ENCODE measurements around the gene CHST11. TPM values are rescaled to one million over a fixed set of nuclear protein-coding genes. Genes with fewer than 3 reads are reported as not detected.

CHST11 gene
- total RNA-seq, 1 donor from 2014 or later: 46.2 TPM

DNA sequence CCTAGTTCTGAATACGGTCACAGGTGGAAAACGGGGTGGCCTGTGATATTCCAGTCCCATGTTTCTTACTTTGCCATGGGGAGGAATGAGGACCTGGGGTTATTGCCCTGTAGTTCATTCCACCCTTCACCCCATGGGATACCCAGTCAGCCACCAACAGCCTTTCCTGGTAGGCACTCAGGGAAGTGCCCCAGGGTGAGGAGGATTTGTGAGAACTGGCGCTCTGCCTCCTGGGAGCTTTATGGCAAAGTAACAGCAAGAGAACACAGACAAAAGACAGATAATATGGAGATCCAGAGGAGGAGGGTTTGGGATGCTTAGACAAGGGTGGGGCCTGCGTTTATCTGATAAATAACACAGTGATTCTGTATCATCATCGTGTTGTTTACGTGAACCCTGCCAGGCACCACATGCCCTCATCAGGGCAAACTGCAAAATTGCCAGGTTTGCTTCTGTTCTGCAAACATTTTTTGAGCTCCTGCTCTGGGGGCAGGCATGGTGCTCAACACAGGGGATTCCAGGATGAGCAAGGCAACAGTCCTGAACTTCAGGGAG, 277.9 kb downstream of the CHST11 start:
- Histone ChIP-seq H3K27ac (no peak overlapping the region), H3K4me1 (peaks cover 39% of the 10 kb centered on the region), H3K36me3 (no peaks in the 10 kb centered on the region), H3K27me3 (ENCODE audit: low read depth) (no peaks in the 10 kb centered on the region), H3K4me3 (no peak overlapping the region), H3K9me3 (no peaks in the 10 kb centered on the region)
- no peak for DNase-seq
- intact Hi-C loops (cut with DNase I): no loop called here
- TF ChIP-seq CTCF (IDR thresholded peaks at IDR 0.05): no peak
- peak in 1 of 2 donors; percentile 14 for ATAC-seq

- no peak for ATAC-seq
- H3K4me1 ChIP-seq: peaks cover 49% of the 10 kb centered on the region
- H3K36me3 ChIP-seq: no peaks in the 10 kb centered on the region
- H3K9me3 ChIP-seq: no peaks in the 10 kb centered on the region
- intact Hi-C loops (cut with DNase I): no loop called here
- no peak for TF ChIP-seq CTCF (IDR thresholded peaks at IDR 0.05)
- H3K27ac ChIP-seq: no peak overlapping the region
- no peaks in the 10 kb centered on the region for H3K27me3 ChIP-seq (ENCODE audit: low read depth)
- DNase-seq: no peak
- no peak overlapping the region for H3K4me3 ChIP-seq
Observed at GRCh38 chr12:104735801-104736200, 279.1 kb downstream of the CHST11 start.

GRCh38 chr12:104736307-104736706, 279.6 kb downstream of the CHST11 start:
- intact Hi-C loops (cut with DNase I): no loop called here
- no peak overlapping the region for H3K27ac ChIP-seq
- H3K36me3 ChIP-seq: no peaks in the 10 kb centered on the region
- H3K27me3 ChIP-seq (ENCODE audit: low read depth): no peaks in the 10 kb centered on the region
- no peak overlapping the region for H3K4me3 ChIP-seq
- no peak for ATAC-seq
- no peak for TF ChIP-seq CTCF (IDR thresholded peaks at IDR 0.05)
- H3K4me1 ChIP-seq: peaks cover 54% of the 10 kb centered on the region
- DNase-seq: no peak
- H3K9me3 ChIP-seq: no peaks in the 10 kb centered on the region

GRCh38 chr12:104737113-104737512, 280.4 kb downstream of the CHST11 start:
- no peak for DNase-seq
- Histone ChIP-seq H3K9me3 (no peaks in the 10 kb centered on the region), H3K36me3 (no peaks in the 10 kb centered on the region), H3K4me1 (peaks cover 62% of the 10 kb centered on the region), H3K4me3 (no peak overlapping the region), H3K27ac (no peak overlapping the region), H3K27me3 (ENCODE audit: low read depth) (no peaks in the 10 kb centered on the region)
- intact Hi-C loops (cut with DNase I): no loop called here
- no peak for TF ChIP-seq CTCF (IDR thresholded peaks at IDR 0.05)
- no peak for ATAC-seq

DNA sequence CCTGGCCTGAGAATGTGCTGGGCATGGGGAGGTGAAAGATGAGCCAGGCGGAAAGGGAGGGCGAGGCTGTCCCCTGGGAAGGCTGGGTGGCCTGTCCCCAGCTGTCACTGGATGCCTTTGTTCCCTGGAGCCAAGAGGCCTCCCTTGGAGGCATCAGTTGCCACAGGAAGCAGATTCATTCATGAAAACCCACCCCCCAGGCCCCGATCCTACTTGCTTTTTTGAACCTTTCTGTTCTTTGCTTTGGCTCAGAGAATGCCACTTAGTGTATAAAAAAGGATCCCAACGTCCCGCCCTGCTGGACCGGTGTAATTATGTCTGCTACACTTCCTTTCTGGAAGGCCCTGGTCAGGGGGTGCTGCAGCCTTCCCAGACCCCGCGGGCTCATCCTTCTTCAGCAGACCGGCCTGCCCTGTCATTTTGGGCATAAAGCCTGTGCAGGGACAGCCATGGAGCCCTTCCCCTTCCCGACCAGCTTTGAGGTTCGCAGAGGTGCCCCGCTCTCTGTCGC, 281.1 kb downstream of the CHST11 start:
- Histone ChIP-seq H3K9me3 (no peaks in the 10 kb centered on the region), H3K36me3 (no peaks in the 10 kb centered on the region), H3K27me3 (ENCODE audit: low read depth) (no peaks in the 10 kb centered on the region), H3K27ac (no peak overlapping the region), H3K4me3 (no peak overlapping the region), H3K4me1 (peaks cover 68% of the 10 kb centered on the region)
- intact Hi-C loops (cut with DNase I): no loop called here
- ATAC-seq: no peak
- no peak for TF ChIP-seq CTCF (IDR thresholded peaks at IDR 0.05)
- DNase-seq: no peak

All from lower lobe of right lung (tissue), 2 donors.